GM23338 (cell line): ENCODE data around the gene ELFN1.

Experiments used
- EZH2 ChIP-seq: fragments of 200-600 bp; sonication (generic); IDR thresholded peaks from one replicate; pipeline ENCODE4 v1.8.0; 2017; ENCODE audit warnings: antibody characterized with exemption, mild to moderate bottlenecking, low read depth; ENCODE audit not compliant: unreplicated experiment
- POLR2AphosphoS5 ChIP-seq: IDR thresholded peaks from 2 replicates; pipeline ENCODE4 v1.6.1; 2016; ENCODE audit warnings: antibody characterized with exemption, low read depth
- REST ChIP-seq: IDR thresholded peaks from one replicate; pipeline ENCODE4 v1.6.1; 2018; ENCODE audit warnings: antibody characterized with exemption; ENCODE audit not compliant: unreplicated experiment
- TF ChIP-seq, protein P1 (sequence below), 2 experiments: fragments of 200-600 bp in 1 of 2; sonication (generic) in 1 of 2; conservative IDR thresholded peaks; 2 replicates each; pipeline versions ENCODE4 v1.5.1 to v1.6.1; 2016 to 2017; ENCODE audit warnings: antibody characterized with exemption in 2 of 2, low read depth in 2 of 2, mild to moderate bottlenecking in 2 of 2, moderate library complexity in 1 of 2

DNA sequence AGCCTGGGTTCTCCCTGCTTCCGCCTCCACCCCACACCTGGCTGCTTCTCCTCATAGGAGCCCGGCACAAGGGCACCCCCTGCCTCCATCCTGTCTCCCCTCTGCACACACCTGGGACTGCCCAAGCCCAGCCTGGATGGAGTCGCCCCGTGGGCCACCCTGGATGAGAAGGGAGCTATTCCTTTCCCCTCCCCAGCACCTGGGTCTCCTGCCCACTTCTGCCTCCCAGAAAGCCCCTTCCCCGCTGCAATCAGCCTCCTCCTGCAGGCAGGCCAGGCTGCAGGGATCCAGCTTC lies 45.2 kb downstream of the ELFN1 start:
- TF ChIP-seq, protein P1, sequence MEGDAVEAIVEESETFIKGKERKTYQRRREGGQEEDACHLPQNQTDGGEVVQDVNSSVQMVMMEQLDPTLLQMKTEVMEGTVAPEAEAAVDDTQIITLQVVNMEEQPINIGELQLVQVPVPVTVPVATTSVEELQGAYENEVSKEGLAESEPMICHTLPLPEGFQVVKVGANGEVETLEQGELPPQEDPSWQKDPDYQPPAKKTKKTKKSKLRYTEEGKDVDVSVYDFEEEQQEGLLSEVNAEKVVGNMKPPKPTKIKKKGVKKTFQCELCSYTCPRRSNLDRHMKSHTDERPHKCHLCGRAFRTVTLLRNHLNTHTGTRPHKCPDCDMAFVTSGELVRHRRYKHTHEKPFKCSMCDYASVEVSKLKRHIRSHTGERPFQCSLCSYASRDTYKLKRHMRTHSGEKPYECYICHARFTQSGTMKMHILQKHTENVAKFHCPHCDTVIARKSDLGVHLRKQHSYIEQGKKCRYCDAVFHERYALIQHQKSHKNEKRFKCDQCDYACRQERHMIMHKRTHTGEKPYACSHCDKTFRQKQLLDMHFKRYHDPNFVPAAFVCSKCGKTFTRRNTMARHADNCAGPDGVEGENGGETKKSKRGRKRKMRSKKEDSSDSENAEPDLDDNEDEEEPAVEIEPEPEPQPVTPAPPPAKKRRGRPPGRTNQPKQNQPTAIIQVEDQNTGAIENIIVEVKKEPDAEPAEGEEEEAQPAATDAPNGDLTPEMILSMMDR (conservative IDR thresholded peaks at IDR 0.05; ENCODE audit: low read depth in 2 of 2), result no peak
- TF ChIP-seq EZH2, result no peak
- no peak for TF ChIP-seq POLR2AphosphoS5
- TF ChIP-seq REST, result no peak
